Measurements from ENCODE around the gene SSU72.

DNA sequence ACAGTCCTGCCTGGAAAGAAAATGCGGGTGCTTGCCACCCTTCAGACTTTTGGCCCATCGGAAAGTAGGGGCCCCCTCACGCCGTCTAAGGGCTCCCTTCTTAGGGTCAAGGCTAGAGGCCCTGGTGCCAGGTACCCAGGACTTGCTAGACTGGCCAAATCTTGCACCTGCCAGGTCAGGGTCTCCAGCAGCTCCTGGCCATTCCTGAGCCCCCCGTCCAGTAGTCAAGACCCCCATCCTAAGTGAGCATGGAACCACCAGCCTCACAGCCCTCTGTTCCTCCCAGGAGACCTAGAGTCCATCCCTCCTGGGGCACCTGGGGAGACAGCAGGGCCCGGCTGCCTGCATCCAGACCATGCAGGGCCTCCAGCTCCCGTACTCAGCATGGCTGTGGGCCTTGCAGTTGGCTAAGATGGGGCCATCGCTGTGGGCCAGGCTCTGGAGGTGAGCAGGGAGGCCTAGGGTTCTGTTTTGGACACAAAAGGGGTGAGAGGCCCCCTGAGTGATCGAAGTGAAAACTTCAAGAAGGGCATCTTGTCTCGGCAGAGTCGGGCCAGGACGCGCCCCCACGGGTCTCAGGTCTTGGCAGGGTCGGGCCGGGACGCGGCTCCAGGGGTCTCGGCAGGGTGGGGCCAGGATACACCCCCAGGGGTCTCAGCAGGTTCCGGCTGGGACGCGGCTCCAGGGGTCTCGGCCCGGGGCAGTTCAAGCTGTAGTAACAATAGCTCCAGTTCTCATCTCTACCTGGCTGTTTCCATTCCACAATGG lies 19.4 kb upstream of the SSU72 start:
- TF ChIP-seq CTCF (IDR thresholded peaks at IDR 0.05) (no peak), POLR2A (IDR thresholded peaks at IDR 0.05) (no peak), EP300 (IDR thresholded peaks at IDR 0.05) (no peak)

Measured in tibial nerve (tissue), 4 donors.